Esophagus muscularis mucosa (tissue), 4 donors: ENCODE data around the gene PRKCH.

Experiments used
- EP300 ChIP-seq: sonication (generic); formaldehyde crosslinking; IDR thresholded peaks from one replicate; pipeline ENCODE4 v1.6.1; 2017; ENCODE audit warnings: antibody characterized with exemption
- POLR2A ChIP-seq: fragments of 450-650 bp; IDR thresholded peaks from one replicate; pipeline ENCODE4 v1.6.1; 2017; ENCODE audit warnings: antibody characterized with exemption, moderate library complexity, mild to moderate bottlenecking, low read depth
- TF ChIP-seq, protein P1 (sequence below), 3 experiments: fragments of 200-600 bp in 2 of 3; fragments of 450-650 bp in 1 of 3; sonication (generic) in 2 of 3; IDR thresholded peaks; one replicate each; pipeline ENCODE4 v1.5.1; 2017 to 2019; ENCODE audit warnings: antibody characterized with exemption in 3 of 3, mild to moderate bottlenecking in 2 of 3, moderate library complexity in 1 of 3

DNA sequence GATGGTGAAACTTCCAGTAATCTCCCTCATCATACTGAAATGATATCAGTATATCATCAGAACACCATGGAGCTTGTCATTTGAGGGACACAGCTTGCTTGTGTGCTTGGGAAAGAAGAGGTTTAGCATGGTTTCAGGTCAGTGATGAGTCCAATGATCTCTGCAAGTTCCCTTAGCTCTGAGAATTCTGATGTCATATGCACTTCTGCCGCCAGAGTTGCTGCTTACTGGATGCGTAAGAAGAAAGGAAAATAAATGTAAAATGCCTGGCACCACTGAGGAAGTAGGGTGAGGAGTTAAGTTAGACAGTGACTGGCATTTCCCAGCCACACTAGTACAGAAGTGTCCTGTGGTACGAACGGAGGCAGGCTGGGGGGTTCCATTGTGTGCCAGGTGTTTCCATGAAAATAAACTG is 22.6 kb downstream of the PRKCH start:
- TF ChIP-seq, protein P1, sequence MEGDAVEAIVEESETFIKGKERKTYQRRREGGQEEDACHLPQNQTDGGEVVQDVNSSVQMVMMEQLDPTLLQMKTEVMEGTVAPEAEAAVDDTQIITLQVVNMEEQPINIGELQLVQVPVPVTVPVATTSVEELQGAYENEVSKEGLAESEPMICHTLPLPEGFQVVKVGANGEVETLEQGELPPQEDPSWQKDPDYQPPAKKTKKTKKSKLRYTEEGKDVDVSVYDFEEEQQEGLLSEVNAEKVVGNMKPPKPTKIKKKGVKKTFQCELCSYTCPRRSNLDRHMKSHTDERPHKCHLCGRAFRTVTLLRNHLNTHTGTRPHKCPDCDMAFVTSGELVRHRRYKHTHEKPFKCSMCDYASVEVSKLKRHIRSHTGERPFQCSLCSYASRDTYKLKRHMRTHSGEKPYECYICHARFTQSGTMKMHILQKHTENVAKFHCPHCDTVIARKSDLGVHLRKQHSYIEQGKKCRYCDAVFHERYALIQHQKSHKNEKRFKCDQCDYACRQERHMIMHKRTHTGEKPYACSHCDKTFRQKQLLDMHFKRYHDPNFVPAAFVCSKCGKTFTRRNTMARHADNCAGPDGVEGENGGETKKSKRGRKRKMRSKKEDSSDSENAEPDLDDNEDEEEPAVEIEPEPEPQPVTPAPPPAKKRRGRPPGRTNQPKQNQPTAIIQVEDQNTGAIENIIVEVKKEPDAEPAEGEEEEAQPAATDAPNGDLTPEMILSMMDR (IDR thresholded peaks at IDR 0.05) = no peak
- no peak for TF ChIP-seq POLR2A
- no peak for TF ChIP-seq EP300
